Fibroblast of lung (primary cell): ENCODE results near the gene NEURL1. TPM values are rescaled to one million over a fixed set of nuclear protein-coding genes. Genes with fewer than 3 reads are reported as not detected.

Experiments
- DNase-seq, 2 donors: peaks; one replicate each; pipeline versions ENCODE4 v3.0.0 to v3.0.0-alpha.2; 2010; ENCODE audit warnings: low read depth in 2 of 2
- H2AFZ ChIP-seq: 2 replicates; pipeline ENCODE4 v1.5.1; 2012; ENCODE audit warnings: low read length, control low read depth, inconsistent platforms
- H3K27ac ChIP-seq: 2 replicates; pipeline ENCODE4 v1.5.1; 2011; ENCODE audit warnings: low read length, control low read depth; ENCODE audit not compliant: insufficient read depth
- H3K27me3 ChIP-seq: 2 replicates; pipeline ENCODE4 v1.5.1; 2011; ENCODE audit warnings: mild to moderate bottlenecking, low read length; ENCODE audit not compliant: control insufficient read depth, insufficient read depth
- H3K36me3 ChIP-seq: 2 replicates; pipeline ENCODE4 v1.5.1; 2011; ENCODE audit warnings: low read length; ENCODE audit not compliant: control insufficient read depth, insufficient read depth
- H3K4me1 ChIP-seq: 2 replicates; pipeline ENCODE4 v1.5.1; 2011; ENCODE audit warnings: low read length; ENCODE audit not compliant: control insufficient read depth, insufficient read depth; ENCODE audit errors: extremely low read depth
- H3K4me2 ChIP-seq: 2 replicates; pipeline ENCODE4 v1.5.1; 2011; ENCODE audit warnings: low read length, control low read depth; ENCODE audit not compliant: insufficient read depth; ENCODE audit errors: extremely low read depth
- H3K4me3 ChIP-seq, 4 experiments: fragments of 200-600 bp in 1 of 4; sonication (generic) in 1 of 4; replicated peaks in 1 of 4; 2 replicates each; pipeline ENCODE4 v1.5.1; 2011 to 2016; ENCODE audit warnings: low read length in 4 of 4, low read depth in 3 of 4, mild to moderate bottlenecking in 3 of 4, control low read depth in 2 of 4, inconsistent platforms in 1 of 4, mixed read lengths in 1 of 4; ENCODE audit not compliant: insufficient read depth in 1 of 4; ENCODE audit errors: control extremely low read depth in 1 of 4
- H3K79me2 ChIP-seq: 2 replicates; pipeline ENCODE4 v1.5.1; 2012; ENCODE audit warnings: mild to moderate bottlenecking, low read length, inconsistent platforms; ENCODE audit not compliant: control insufficient read depth, insufficient read depth
- H3K9ac ChIP-seq: 2 replicates; pipeline ENCODE4 v1.5.1; 2011; ENCODE audit warnings: mild to moderate bottlenecking, low read length, control low read depth; ENCODE audit not compliant: insufficient read depth
- H3K9me3 ChIP-seq: 2 replicates; pipeline ENCODE4 v1.5.1; 2012; ENCODE audit warnings: low read depth, low read length; ENCODE audit not compliant: control insufficient read depth, insufficient read depth
- H4K20me1 ChIP-seq: 2 replicates; pipeline ENCODE4 v1.5.1; 2011; ENCODE audit warnings: low read length; ENCODE audit not compliant: control insufficient read depth, insufficient read depth; ENCODE audit errors: extremely low read depth
- CTCF ChIP-seq, 2 donors: IDR thresholded peaks in 1 of 2; conservative IDR thresholded peaks in 1 of 2; 1 replicate in 1 of 2; 2 replicates in 1 of 2; pipeline ENCODE4 v1.5.1; 2011 to 2012; ENCODE audit warnings: low read length in 2 of 2, control low read depth in 1 of 2, inconsistent platforms in 1 of 2, low read depth in 1 of 2, mild to moderate bottlenecking in 1 of 2
- EZH2 ChIP-seq: IDR thresholded peaks from 2 replicates; pipeline ENCODE4 v1.5.1; 2012; ENCODE audit warnings: low read length, control low read depth, mild to moderate bottlenecking; ENCODE audit errors: missing control alignments
- polyA plus RNA-seq, 2 donors: library from polyadenylated mRNA; depleted of rRNA in 1 of 2; stranded (reverse) in 1 of 2; unstranded in 1 of 2; fragments of >200 nt; gene quantifications; 2 replicates each; pipeline ENCODE4 v1.2.1, GENCODE V29; 2011 to 2012; ENCODE audit warnings: missing spikeins in 1 of 2
- total RNA-seq: library from RNA; depleted of rRNA; stranded (reverse); fragments of >200 nt; gene quantifications from 2 replicates; pipeline ENCODE4 v1.2.1, GENCODE V29; 2014

Gene NEURL1
- total and polyA plus RNA-seq, 2 donors (not counting 1 experiment from before 2014, with no cell fraction given): 0.12 TPM; not detected in 1

DNA sequence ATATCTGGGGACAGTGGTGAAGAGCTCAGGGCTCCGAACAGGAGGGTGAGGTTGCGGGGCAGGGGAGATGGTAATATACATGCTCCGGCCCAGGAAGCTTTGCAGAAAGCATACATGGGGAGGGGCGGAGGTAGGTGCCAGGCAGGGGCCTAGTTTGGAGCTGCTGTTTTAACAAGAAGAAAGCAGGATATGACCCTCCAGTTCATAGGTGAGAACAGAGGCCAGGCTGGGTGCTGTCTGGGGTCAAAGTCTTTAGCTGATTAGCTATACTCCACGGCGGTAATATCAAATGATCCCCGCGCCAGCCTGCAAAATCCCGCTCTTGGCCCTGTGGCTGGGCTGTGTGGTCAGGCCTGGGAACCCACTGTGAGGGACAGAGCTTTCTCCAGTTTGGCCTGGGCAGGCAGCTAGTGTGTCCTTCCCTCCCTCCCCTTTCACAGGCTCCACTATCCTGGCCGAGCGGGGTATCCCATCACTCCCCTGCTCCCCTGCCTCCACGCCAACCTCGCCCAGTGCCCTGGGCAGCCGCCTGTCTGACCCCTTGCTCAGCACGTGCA, 95.6 kb downstream of the NEURL1 start:
- H3K27ac ChIP-seq: no peak overlapping the region
- no peak overlapping the region for H3K4me2 ChIP-seq
- H3K9ac ChIP-seq: no peak overlapping the region
- H3K79me2 ChIP-seq: no peaks in the 10 kb centered on the region
- no peaks in the 10 kb centered on the region for H3K36me3 ChIP-seq
- no peak for TF ChIP-seq CTCF (conservative IDR thresholded peaks at IDR 0.05 in 1 of 2, IDR thresholded peaks at IDR 0.05 in 1 of 2; ENCODE audit: low read depth in 1 of 2, low read length in 2 of 2)
- no peak for TF ChIP-seq EZH2
- H4K20me1 ChIP-seq: no peaks in the 10 kb centered on the region
- no peaks in the 10 kb centered on the region for H3K27me3 ChIP-seq
- H2AFZ ChIP-seq: no peak overlapping the region
- H3K4me1 ChIP-seq: no peaks in the 10 kb centered on the region
- H3K9me3 ChIP-seq: no peaks in the 10 kb centered on the region
- H3K4me3 ChIP-seq: no peak overlapping the region
- DNase-seq: no peak

DNA sequence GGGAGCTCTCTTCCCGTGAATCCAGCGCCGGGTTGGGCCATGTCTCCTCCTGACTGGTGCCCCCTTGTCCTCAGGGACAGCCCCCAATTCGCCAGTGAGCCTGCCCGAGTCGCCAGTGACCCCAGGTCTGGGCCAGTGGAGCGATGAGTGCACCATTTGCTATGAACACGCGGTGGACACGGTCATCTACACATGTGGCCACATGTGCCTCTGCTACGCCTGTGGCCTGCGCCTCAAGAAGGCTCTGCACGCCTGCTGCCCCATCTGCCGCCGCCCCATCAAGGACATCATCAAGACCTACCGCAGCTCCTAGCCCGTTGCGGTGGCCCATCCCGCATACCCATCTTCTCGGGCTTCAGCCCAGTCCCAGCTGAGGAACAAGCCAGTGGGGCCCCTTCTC, 96.6 kb downstream of the NEURL1 start:
- no peaks in the 10 kb centered on the region for H4K20me1 ChIP-seq
- no peaks in the 10 kb centered on the region for H3K27me3 ChIP-seq
- H3K9me3 ChIP-seq: no peaks in the 10 kb centered on the region
- no peak overlapping the region for H2AFZ ChIP-seq
- no peak for TF ChIP-seq CTCF (conservative IDR thresholded peaks at IDR 0.05 in 1 of 2, IDR thresholded peaks at IDR 0.05 in 1 of 2; ENCODE audit: low read depth in 1 of 2, low read length in 2 of 2)
- no peak for TF ChIP-seq EZH2
- H3K9ac ChIP-seq: no peak overlapping the region
- no peak overlapping the region for H3K4me3 ChIP-seq
- H3K79me2 ChIP-seq: no peaks in the 10 kb centered on the region
- H3K27ac ChIP-seq: no peak overlapping the region
- H3K4me2 ChIP-seq: no peak overlapping the region
- no peaks in the 10 kb centered on the region for H3K36me3 ChIP-seq
- H3K4me1 ChIP-seq: no peaks in the 10 kb centered on the region
- no peak for DNase-seq

GRCh38 chr10:103590744-103591291, 97.3 kb downstream of the NEURL1 start:
- H2AFZ ChIP-seq: no peak overlapping the region
- no peak overlapping the region for H3K4me3 ChIP-seq
- no peak overlapping the region for H3K9ac ChIP-seq
- no peaks in the 10 kb centered on the region for H3K27me3 ChIP-seq
- H3K79me2 ChIP-seq: no peaks in the 10 kb centered on the region
- DNase-seq: no peak
- no peak overlapping the region for H3K4me2 ChIP-seq
- H3K9me3 ChIP-seq: no peaks in the 10 kb centered on the region
- no peaks in the 10 kb centered on the region for H3K4me1 ChIP-seq
- H3K27ac ChIP-seq: no peak overlapping the region
- no peaks in the 10 kb centered on the region for H3K36me3 ChIP-seq
- TF ChIP-seq EZH2: no peak
- TF ChIP-seq CTCF (conservative IDR thresholded peaks at IDR 0.05 in 1 of 2, IDR thresholded peaks at IDR 0.05 in 1 of 2; ENCODE audit: low read depth in 1 of 2, low read length in 2 of 2): no peak
- H4K20me1 ChIP-seq: no peaks in the 10 kb centered on the region
